ENCODE measurements around the gene EPHB4. TPM values are rescaled to one million over a fixed set of nuclear protein-coding genes. Genes with fewer than 3 reads are reported as not detected.

The EPHB4 gene
- total RNA-seq = 148 and 193 TPM in 2 replicates
- polyA plus RNA-seq = 240 and 274 TPM in 2 replicates
- polyA plus RNA-seq (2011; cell fraction: cytosol; rRNA removed) = 252 and 260 TPM in 2 replicates
- polyA plus RNA-seq (2011; cell fraction: nucleus; rRNA removed) = 262 and 267 TPM in 2 replicates
- 170 and 173 TPM in 2 replicates for polyA plus RNA-seq (2012)
- polyA minus RNA-seq = 243 and 340 TPM in 2 replicates
- 24.2 TPM for polyA minus RNA-seq (2011; cell fraction: cytosol; rRNA and poly(A)+ RNA removed)
- polyA minus RNA-seq (2011; cell fraction: nucleus; rRNA and poly(A)+ RNA removed) = 99.7 and 134 TPM in 2 replicates
- percentile 74 among the genes with signal in this experiment for Bru-seq, nascent RNA
- BruChase-seq, experiment 1, labeled RNA remaining after a 6-hour chase = percentile 95 among the genes with signal in this experiment
- percentile 88 among the genes with signal in this experiment for BruChase-seq, experiment 2, labeled RNA remaining after a 2-hour chase
- long read RNA-seq, full-length matches to known transcripts = 138 of 233 reads
- long read RNA-seq, partial matches to known transcripts = 74 of 233 reads
- long read RNA-seq, other reads (novel, unspliced or antisense) = 21 of 233 reads

DNA sequence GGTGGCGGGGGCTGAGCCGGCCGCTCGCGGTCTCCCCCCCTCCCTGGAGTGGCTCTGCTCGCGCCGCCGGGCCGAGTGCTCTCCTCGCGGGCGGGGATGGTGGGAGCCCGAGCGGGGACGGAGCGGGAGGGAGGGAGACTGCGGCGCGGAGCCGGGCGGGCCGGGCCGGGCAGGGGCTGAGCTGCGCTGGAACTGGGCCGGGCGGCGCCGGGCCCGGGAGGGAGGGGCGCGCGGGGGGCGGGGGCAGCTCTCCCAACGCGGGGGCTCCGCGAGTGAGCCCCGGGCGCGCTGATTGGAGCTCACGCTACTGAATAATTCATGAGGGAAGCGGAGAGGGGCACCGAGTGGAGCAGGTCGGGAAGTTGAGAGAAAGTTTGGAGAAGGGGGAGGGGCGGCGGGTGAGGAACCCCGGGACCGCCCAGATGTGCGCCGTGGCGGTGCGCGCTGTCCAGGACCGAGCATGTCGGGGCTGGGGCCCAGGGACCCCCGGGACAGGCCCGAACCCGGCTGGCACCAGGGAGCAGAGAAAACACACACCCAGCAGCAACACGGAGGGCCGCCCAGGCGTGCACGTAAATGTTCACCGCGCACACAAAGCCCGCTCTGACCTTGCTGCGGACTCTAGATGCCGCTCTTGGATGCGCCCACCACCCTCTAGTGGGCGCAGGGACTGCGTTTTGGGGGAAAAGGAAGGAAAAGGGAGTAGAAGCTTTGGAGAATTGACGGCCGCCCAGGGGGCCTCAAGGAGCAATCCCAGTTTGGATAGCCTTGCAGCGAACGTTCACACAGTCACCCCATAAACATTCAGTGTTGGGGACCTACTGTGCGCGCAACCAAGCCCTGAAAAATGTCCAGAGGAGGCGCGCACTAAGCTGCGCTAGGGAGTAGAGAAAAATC, at the start of gene EPHB4:
EPHB4 (minus strand) TSS at position 194 of the 897 bp plus-strand sequence. CDS start 493 bp downstream, outside the sequence.
- POLR2A ChIA-PET = interaction anchor here (0.5 to 2.1 kb wide), 7 partner anchors 8 to 1536 kb away, joined by 3 to 10 read pairs (median 6); partner anchors contain the start of genes POP7, SLC12A9 and SRRT

More for the DNA sequence above, at the start of gene EPHB4:
- Histone ChIP-seq H3K9me3 (replicated peaks; ENCODE audit: control insufficient read depth, insufficient read depth, low read length) (no peaks in the 10 kb centered on the region), H3K4me2 (ENCODE audit: insufficient read depth, low read length) (peak within 1 kb of the TSS; percentile 89), H3K9ac (replicated peaks; ENCODE audit: extremely low read depth, insufficient read depth, low read length) (peak within 1 kb of the TSS; percentile 76), H3K4me1 (ENCODE audit: control insufficient read depth, extremely low read depth, insufficient read depth, low read length) (peaks cover 23% of the 10 kb centered on the region), H3K9me1 (replicated peaks; ENCODE audit: control insufficient read depth, extremely low read depth, insufficient read depth, low read length) (no peaks in the 10 kb centered on the region), H3K36me3 (ENCODE audit: control insufficient read depth in 2 of 2, extremely low read depth in 1 of 2, insufficient read depth in 2 of 2, low read length in 2 of 2) (peaks cover 9 to 15% of the 10 kb centered on the region in 2 experiments), H3K4me3 (replicated peaks in 1 of 3; ENCODE audit: insufficient read depth in 1 of 3, low read depth in 1 of 3, low read length in 3 of 3) (peak within 1 kb of the TSS; percentile 88 to 92 (median 90)), H3K79me2 (ENCODE audit: control insufficient read depth, insufficient read depth, low read length) (peaks cover 46% of the 10 kb centered on the region), H4K20me1 (replicated peaks; ENCODE audit: control insufficient read depth, extremely low read depth, insufficient read depth, low read length) (no peaks in the 10 kb centered on the region), H2AFZ (ENCODE audit: low read depth, low read length) (peak within 1 kb of the TSS; percentile 25), H3K27ac (ENCODE audit: insufficient read depth, low read depth, low read length) (peak within 1 kb of the TSS; percentile 94), H3K27me3 (ENCODE audit: control insufficient read depth in 2 of 2, insufficient read depth in 2 of 2, low read length in 2 of 2) (no peaks in the 10 kb centered on the region)
- FAIRE-seq (peak; percentile 94), DNase-seq (ENCODE audit: low read depth, low spot score) (peak; percentile 88)
- CTCF ChIA-PET = interaction anchor here (0.6 to 5.8 kb wide), 12 partner anchors 9 to 122 kb away, joined by 3 to 130 read pairs (median 6); partner anchors contain the start of genes POP7, SLC12A9 and UFSP1
- TF ChIP-seq POLR2A (IDR thresholded peaks at IDR 0.05; ENCODE audit: low read depth, low read length) = peak; percentile 17
- TF ChIP-seq, protein P1, sequence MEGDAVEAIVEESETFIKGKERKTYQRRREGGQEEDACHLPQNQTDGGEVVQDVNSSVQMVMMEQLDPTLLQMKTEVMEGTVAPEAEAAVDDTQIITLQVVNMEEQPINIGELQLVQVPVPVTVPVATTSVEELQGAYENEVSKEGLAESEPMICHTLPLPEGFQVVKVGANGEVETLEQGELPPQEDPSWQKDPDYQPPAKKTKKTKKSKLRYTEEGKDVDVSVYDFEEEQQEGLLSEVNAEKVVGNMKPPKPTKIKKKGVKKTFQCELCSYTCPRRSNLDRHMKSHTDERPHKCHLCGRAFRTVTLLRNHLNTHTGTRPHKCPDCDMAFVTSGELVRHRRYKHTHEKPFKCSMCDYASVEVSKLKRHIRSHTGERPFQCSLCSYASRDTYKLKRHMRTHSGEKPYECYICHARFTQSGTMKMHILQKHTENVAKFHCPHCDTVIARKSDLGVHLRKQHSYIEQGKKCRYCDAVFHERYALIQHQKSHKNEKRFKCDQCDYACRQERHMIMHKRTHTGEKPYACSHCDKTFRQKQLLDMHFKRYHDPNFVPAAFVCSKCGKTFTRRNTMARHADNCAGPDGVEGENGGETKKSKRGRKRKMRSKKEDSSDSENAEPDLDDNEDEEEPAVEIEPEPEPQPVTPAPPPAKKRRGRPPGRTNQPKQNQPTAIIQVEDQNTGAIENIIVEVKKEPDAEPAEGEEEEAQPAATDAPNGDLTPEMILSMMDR (IDR thresholded peaks at IDR 0.05; ENCODE audit: extremely low read depth in 1 of 2, insufficient read depth in 1 of 2, low read depth in 1 of 2, low read length in 2 of 2) = peak; percentile 42 to 62
- TF ChIP-seq JUN (IDR thresholded peaks at IDR 0.05; ENCODE audit: borderline replicate concordance, insufficient read depth, insufficient read length, low read depth) = no peak
- no peak for TF ChIP-seq FOS (IDR thresholded peaks at IDR 0.05; ENCODE audit: borderline replicate concordance, insufficient read depth, low read length)
- TF ChIP-seq, protein P2, sequence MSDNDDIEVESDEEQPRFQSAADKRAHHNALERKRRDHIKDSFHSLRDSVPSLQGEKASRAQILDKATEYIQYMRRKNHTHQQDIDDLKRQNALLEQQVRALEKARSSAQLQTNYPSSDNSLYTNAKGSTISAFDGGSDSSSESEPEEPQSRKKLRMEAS (IDR thresholded peaks at IDR 0.05; ENCODE audit: insufficient read depth, insufficient read length) = no peak
- peak; percentile 70 for TF ChIP-seq POLR2AphosphoS5 (IDR thresholded peaks at IDR 0.05; ENCODE audit: insufficient read depth, low read depth, low read length)
- intact Hi-C loops (cut with micrococcal nuclease) (loop anchor here (1.0 to 2.0 kb wide), 4 partner anchors 9 to 123 kb away; partner anchors contain the start of gene UFSP1), dilution Hi-C loops (cut with MboI; ENCODE audit: extremely low pct_ligation_motif_present, low sequenced_read_pairs) (loop anchor here (25.0 kb wide), 1 partner anchor 115 kb away; the partner anchor contains the start of genes EPO and POP7)
- no TSS peak for BruUV-seq (replicated peaks)

All from endothelial cell of umbilical vein (primary cell).